D721Med (cell line): ENCODE measurements around the gene INPP5A.

Experiments
- DNase-seq: peaks from one replicate; pipeline ENCODE4 v3.0.0; 2011; ENCODE audit warnings: low spot score; ENCODE audit not compliant: insufficient read length
- FAIRE-seq: peaks from 2 replicates; lab custom pipeline; 2011; peaks lifted over from hg19 to GRCh38; lab: Jason Lieb, UNC
- TF ChIP-seq, protein P1 (sequence below): IDR thresholded peaks from 2 replicates; pipeline ENCODE4 v1.5.1; 2012; ENCODE audit warnings: mild to moderate bottlenecking, control low read depth; ENCODE audit not compliant: insufficient read depth; ENCODE audit errors: missing control alignments

INPP5A gene

DNA sequence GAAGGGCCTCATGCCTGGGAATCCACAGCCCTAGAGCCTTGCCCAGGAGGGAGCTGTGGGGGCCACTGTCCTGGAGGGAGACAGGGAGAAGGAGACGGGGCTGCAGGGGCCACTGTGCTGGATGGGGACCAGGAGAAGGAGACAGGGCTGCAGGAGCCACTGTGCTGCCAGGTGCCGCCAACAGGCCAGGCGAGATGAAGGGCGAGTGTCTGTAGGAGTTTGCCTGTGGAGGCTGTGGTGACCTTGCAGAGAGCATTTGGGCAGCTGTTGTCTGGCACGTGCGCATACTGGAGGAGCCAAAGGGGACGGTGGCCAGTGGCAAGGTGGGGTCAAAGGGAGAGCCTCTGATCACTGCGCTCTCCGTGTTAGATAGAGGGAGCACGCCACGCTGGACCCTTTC lies 169.1 kb downstream of the INPP5A start:
- TF ChIP-seq, protein P1, sequence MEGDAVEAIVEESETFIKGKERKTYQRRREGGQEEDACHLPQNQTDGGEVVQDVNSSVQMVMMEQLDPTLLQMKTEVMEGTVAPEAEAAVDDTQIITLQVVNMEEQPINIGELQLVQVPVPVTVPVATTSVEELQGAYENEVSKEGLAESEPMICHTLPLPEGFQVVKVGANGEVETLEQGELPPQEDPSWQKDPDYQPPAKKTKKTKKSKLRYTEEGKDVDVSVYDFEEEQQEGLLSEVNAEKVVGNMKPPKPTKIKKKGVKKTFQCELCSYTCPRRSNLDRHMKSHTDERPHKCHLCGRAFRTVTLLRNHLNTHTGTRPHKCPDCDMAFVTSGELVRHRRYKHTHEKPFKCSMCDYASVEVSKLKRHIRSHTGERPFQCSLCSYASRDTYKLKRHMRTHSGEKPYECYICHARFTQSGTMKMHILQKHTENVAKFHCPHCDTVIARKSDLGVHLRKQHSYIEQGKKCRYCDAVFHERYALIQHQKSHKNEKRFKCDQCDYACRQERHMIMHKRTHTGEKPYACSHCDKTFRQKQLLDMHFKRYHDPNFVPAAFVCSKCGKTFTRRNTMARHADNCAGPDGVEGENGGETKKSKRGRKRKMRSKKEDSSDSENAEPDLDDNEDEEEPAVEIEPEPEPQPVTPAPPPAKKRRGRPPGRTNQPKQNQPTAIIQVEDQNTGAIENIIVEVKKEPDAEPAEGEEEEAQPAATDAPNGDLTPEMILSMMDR: no peak
- FAIRE-seq: no peak
- no peak for DNase-seq

GRCh38 chr10:132707121-132707775 lies 169.7 kb downstream of the INPP5A start:
- DNase-seq: no peak
- no peak for FAIRE-seq
- TF ChIP-seq, protein P1: no peak

DNA sequence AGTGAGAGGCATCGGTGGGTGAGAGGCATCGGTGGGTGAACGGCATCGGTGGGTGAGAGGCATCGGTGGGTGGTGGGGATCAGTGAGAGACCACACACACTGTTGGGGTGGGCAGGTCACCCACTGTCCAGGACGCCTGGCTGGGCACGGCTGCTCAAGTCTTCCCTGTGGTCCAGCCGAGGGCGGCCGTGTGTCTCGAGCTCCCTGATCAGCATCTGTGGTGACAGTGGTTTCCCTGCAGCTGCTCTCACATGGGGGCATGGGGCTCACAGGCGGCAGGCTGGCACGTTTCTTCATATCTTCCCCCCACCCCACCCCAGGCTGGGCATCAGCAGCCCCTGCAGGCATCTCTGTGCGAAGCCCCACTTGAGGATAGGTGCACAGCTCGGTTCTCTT lies 170.2 kb downstream of the INPP5A start:
- no peak for DNase-seq
- TF ChIP-seq, protein P1: no peak
- no peak for FAIRE-seq

DNA sequence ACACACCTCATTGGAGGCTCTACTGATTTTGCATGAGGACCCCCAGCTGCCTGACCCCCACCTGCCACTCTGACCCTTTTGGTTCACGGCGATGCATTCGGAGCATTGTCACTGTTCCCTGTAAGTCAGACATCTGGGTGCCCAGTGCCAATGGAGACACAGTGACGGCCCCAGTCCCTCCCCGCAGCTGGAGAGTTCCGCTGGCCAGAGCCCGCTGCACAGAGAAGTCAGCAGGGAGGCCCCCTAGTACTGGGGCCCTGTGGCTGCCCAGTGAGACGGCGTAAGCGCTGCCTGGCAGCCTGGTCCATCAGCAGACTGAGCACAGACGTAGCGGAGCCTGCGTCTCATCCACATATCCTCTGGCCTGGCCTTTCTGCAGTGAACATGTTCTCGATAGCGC lies 170.9 kb downstream of the INPP5A start:
- FAIRE-seq (no peak), DNase-seq (no peak)
- TF ChIP-seq, protein P1: no peak

- FAIRE-seq (no peak), DNase-seq (no peak)
- TF ChIP-seq, protein P1: no peak
Observed at GRCh38 chr10:132708936-132709335, 171.3 kb downstream of the INPP5A start.

GRCh38 chr10:132709471-132709951 lies 171.9 kb downstream of the INPP5A start:
- DNase-seq (no peak), FAIRE-seq (no peak)
- TF ChIP-seq, protein P1: no peak

DNA sequence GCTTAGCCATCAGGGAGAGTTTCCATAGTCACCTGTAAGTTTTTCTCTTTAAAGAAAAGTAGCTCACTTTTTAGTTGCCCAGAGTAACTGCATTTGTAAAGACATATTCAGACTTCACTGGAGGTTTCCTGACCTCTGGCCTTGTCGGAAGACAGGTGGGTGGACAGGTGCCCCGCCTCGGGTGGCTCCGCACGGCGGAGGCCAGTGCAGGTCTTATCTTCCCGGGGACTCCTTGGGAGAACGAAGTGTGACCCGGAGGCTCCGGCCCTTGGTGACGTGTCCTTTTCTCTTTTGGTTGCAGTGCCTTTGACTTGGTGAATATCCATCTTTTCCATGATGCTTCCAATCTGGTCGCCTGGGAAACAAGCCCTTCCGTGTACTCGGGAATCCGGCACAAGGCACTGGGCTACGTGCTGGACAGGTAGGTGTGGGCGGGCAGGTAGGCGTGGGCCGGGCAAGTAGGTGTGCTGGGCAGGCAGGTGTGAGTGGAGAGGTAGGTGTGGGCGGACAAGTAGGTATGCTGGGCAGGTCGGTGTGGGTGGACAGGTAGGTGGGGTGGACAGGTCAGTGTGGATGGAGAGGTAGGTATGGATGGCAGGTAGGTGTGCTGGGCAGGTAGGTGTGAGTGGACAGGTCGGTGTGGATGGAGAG lies 172.6 kb downstream of the INPP5A start:
- TF ChIP-seq, protein P1: no peak
- FAIRE-seq (no peak), DNase-seq (no peak)
